Loucy (cell line): ENCODE results near the gene PRSS36.
A peak's percentile ranks its signal among the peaks of the same experiment; 100 is the strongest.
"Not testable (repeated sequence)": the region's sequence is repeated elsewhere in the genome, so short reads cannot be mapped to it uniquely, and the experiment has no call there.

Experiments
- H2AFZ ChIP-seq: fragments of 200-600 bp; sonication (generic); 2 replicates; pipeline ENCODE4 v1.6.0; 2016; ENCODE audit warnings: antibody characterized with exemption, mild to moderate bottlenecking, low read length, moderate library complexity
- H3F3A ChIP-seq: fragments of 200-600 bp; 2 replicates; pipeline ENCODE4 v1.6.0; 2016; ENCODE audit warnings: antibody characterized with exemption, low read depth, mild to moderate bottlenecking
- H3K27me3 ChIP-seq: fragments of 200-600 bp; sonication (generic); 2 replicates; pipeline ENCODE4 v1.6.1; 2014; ENCODE audit warnings: low read length, mild to moderate bottlenecking; ENCODE audit not compliant: insufficient read depth, poor library complexity, severe bottlenecking
- H3K36me3 ChIP-seq: fragments of 200-600 bp; sonication (generic); 2 replicates; pipeline ENCODE4 v1.6.1; 2016; ENCODE audit warnings: low read length; ENCODE audit not compliant: insufficient read depth
- H3K4me1 ChIP-seq: fragments of 200-600 bp; sonication (generic); 2 replicates; pipeline ENCODE4 v1.5.1; 2014; ENCODE audit warnings: low read length, mild to moderate bottlenecking; ENCODE audit not compliant: insufficient read depth, poor library complexity, severe bottlenecking
- H3K4me2 ChIP-seq: fragments of 200-600 bp; sonication (generic); 2 replicates; pipeline ENCODE4 v1.6.0; 2014; ENCODE audit warnings: antibody characterized with exemption, low read length, low read depth, mild to moderate bottlenecking; ENCODE audit not compliant: poor library complexity, severe bottlenecking
- H3K4me3 ChIP-seq: fragments of 200-600 bp; sonication (generic); 2 replicates; pipeline ENCODE4 v1.5.1; 2014; ENCODE audit warnings: low read length, mild to moderate bottlenecking, mixed read lengths; ENCODE audit not compliant: poor library complexity, severe bottlenecking
- H3K79me2 ChIP-seq: fragments of 200-600 bp; sonication (generic); 2 replicates; pipeline ENCODE4 v1.6.1; 2014; ENCODE audit warnings: low read length; ENCODE audit not compliant: insufficient read depth
- H3K9ac ChIP-seq: fragments of 200-600 bp; sonication (generic); 2 replicates; pipeline ENCODE4 v1.6.0; 2014; ENCODE audit warnings: mild to moderate bottlenecking, low read depth, low read length, moderate library complexity; ENCODE audit not compliant: poor library complexity, severe bottlenecking
- H3K9me2 ChIP-seq: fragments of 200-600 bp; sonication (generic); replicated peaks from 2 replicates; pipeline ENCODE4 v1.6.1; 2016; ENCODE audit warnings: low read depth, low read length, mixed read lengths
- H3K9me3 ChIP-seq: fragments of 200-600 bp; sonication (generic); 2 replicates; pipeline ENCODE4 v1.6.1; 2014; ENCODE audit warnings: mild to moderate bottlenecking, antibody characterized with exemption, low read length, low read depth; ENCODE audit not compliant: insufficient read depth
- H4K20me1 ChIP-seq: fragments of 200-600 bp; sonication (generic); 2 replicates; pipeline ENCODE4 v1.6.0; 2014; ENCODE audit warnings: antibody characterized with exemption, low read length, mild to moderate bottlenecking; ENCODE audit not compliant: insufficient read depth, poor library complexity, severe bottlenecking
- EZH2phosphoT487 ChIP-seq: fragments of 200-600 bp; IDR thresholded peaks from 2 replicates; pipeline ENCODE4 v1.6.1; 2018; ENCODE audit warnings: antibody characterized with exemption, mild to moderate bottlenecking, moderate library complexity, borderline replicate concordance
- TF ChIP-seq, protein P1 (sequence below): fragments of 200-600 bp; sonication (generic); conservative IDR thresholded peaks from 2 replicates; pipeline ENCODE4 v1.5.1; 2014; ENCODE audit warnings: mild to moderate bottlenecking, antibody characterized with exemption, low read length

The PRSS36 gene

GRCh38 chr16:31107465-31107867, 42.4 kb downstream of the PRSS36 start:
- H3F3A ChIP-seq, result 0 out of 2 replicates have a peak, but pooled peaks cover 6% of the 10 kb centered on the region
- H3K27me3 ChIP-seq, result no peaks in the 10 kb centered on the region
- no peaks in the 10 kb centered on the region for H3K9me3 ChIP-seq
- peak overlapping the region; percentile 95 for H3K9ac ChIP-seq
- TF ChIP-seq, protein P1, sequence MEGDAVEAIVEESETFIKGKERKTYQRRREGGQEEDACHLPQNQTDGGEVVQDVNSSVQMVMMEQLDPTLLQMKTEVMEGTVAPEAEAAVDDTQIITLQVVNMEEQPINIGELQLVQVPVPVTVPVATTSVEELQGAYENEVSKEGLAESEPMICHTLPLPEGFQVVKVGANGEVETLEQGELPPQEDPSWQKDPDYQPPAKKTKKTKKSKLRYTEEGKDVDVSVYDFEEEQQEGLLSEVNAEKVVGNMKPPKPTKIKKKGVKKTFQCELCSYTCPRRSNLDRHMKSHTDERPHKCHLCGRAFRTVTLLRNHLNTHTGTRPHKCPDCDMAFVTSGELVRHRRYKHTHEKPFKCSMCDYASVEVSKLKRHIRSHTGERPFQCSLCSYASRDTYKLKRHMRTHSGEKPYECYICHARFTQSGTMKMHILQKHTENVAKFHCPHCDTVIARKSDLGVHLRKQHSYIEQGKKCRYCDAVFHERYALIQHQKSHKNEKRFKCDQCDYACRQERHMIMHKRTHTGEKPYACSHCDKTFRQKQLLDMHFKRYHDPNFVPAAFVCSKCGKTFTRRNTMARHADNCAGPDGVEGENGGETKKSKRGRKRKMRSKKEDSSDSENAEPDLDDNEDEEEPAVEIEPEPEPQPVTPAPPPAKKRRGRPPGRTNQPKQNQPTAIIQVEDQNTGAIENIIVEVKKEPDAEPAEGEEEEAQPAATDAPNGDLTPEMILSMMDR, result no peak
- no peak for TF ChIP-seq EZH2phosphoT487
- peaks cover 5% of the 10 kb centered on the region for H4K20me1 ChIP-seq
- H3K4me3 ChIP-seq, result peak overlapping the region; percentile 79
- H3K36me3 ChIP-seq, result peaks cover 12% of the 10 kb centered on the region; the same call in 1 of the 2 replicates
- peaks cover 14% of the 10 kb centered on the region for H3K4me1 ChIP-seq
- H3K4me2 ChIP-seq, result peak overlapping the region; percentile 90
- H3K79me2 ChIP-seq, result peaks cover 29% of the 10 kb centered on the region
- H3K9me2 ChIP-seq, result no peaks in the 10 kb centered on the region
- peak overlapping the region; percentile 91; the same call in 1 of the 2 replicates for H2AFZ ChIP-seq

DNA sequence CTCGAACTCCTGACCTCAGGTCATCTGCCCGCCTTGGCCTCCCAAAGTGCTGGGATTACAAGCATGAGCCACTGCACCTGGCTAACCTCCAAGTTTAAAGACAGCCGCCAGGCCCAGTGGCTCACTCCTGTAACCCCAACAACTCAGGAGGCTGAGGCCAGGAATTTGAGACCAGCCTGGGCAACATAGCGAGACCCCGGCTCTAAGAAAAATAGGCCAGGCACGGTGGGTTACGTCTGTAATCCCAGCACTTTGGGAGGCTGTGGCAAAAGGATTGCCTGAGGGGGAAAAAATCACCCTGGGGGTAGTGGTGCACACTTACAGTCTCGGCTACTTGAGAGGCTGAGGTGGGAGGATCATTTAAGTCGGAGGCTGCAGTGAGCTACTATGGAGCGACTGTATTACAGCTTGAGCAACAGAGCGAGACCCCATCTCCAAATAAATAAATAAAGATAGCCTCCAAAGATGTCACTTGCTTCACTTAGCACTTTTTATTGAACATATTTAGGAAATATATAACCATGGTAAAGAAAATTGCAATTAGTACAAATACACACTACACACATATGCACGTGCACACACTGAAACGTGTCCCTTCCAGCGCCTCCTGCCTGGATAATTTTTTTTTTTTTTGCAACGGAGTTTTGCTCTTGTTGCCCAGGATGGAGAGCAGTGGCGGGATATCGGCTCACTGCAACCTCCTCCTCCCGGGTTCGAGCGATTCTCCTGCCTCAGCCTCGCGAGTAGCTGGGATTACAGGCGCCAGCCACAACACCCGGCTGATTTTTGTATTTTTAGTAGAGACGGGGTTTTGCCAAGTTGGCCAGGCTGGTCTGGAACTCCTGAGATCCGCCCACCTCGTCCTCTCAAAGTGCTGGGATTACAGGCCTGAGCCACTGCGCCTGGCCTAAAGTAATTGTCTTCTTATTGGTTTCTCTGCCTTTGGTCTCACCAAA, 43.1 kb downstream of the PRSS36 start:
- no peaks in the 10 kb centered on the region for H3K9me3 ChIP-seq
- H3K9ac ChIP-seq, result peak overlapping the region; percentile 95
- H3K9me2 ChIP-seq, result no peaks in the 10 kb centered on the region
- peak overlapping the region; percentile 90 for H3K4me2 ChIP-seq
- no peak for TF ChIP-seq EZH2phosphoT487
- TF ChIP-seq, protein P1, result no peak
- no peak overlapping the region for H2AFZ ChIP-seq
- peaks cover 5% of the 10 kb centered on the region for H4K20me1 ChIP-seq
- no peaks in the 10 kb centered on the region for H3K27me3 ChIP-seq
- H3F3A ChIP-seq, result 0 out of 2 replicates have a peak, but pooled peaks cover 6% of the 10 kb centered on the region
- peaks cover 29% of the 10 kb centered on the region for H3K79me2 ChIP-seq
- peaks cover 14% of the 10 kb centered on the region for H3K4me1 ChIP-seq
- peak overlapping the region; percentile 79 for H3K4me3 ChIP-seq
- H3K36me3 ChIP-seq, result peaks cover 6% of the 10 kb centered on the region; the same call in 1 of the 2 replicates

DNA sequence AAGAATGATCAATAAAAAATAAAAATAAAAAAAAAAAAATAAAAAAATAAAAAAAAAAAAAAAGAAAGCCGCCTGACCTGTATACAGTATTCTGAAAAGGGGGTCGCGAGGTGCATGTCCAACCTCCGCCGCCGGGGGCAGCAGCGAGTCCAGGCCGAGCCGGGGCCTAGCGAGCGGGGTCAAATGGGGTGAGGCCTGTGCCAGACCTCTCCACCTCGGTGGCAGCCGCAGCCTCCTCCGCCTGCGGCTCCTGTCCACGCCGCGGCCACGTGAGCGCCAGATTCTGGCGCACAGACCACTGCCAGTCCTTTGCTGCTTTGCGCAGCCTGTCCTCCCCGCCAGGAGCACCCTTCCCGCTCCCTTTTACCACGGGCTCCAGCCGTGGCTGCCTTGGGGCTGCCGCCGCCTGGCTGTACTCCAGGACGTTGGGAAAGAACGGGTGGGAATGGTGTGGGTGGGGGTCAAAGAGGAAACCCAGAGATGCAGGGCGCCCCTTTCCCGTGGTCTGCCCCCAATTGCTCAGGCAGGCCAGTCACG, 44.1 kb downstream of the PRSS36 start:
- Histone ChIP-seq H2AFZ (peak overlapping the region; percentile 91; the same call in 1 of the 2 replicates), H3K4me3 (no peak overlapping the region), H3K9me3 (no peaks in the 10 kb centered on the region), H3K4me2 (peak overlapping the region; percentile 37), H3K4me1 (peaks cover 14% of the 10 kb centered on the region), H3K27me3 (no peaks in the 10 kb centered on the region), H3K36me3 (no peaks in the 10 kb centered on the region; the same call in 1 of the 2 replicates), H3K79me2 (peaks cover 29% of the 10 kb centered on the region), H3F3A (0 out of 2 replicates have a peak, but pooled peaks cover 6% of the 10 kb centered on the region), H3K9ac (peak overlapping the region; percentile 50), H3K9me2 (no peaks in the 10 kb centered on the region), H4K20me1 (peaks cover 5% of the 10 kb centered on the region)
- no peak for TF ChIP-seq EZH2phosphoT487
- TF ChIP-seq, protein P1, result peak; percentile 60

DNA sequence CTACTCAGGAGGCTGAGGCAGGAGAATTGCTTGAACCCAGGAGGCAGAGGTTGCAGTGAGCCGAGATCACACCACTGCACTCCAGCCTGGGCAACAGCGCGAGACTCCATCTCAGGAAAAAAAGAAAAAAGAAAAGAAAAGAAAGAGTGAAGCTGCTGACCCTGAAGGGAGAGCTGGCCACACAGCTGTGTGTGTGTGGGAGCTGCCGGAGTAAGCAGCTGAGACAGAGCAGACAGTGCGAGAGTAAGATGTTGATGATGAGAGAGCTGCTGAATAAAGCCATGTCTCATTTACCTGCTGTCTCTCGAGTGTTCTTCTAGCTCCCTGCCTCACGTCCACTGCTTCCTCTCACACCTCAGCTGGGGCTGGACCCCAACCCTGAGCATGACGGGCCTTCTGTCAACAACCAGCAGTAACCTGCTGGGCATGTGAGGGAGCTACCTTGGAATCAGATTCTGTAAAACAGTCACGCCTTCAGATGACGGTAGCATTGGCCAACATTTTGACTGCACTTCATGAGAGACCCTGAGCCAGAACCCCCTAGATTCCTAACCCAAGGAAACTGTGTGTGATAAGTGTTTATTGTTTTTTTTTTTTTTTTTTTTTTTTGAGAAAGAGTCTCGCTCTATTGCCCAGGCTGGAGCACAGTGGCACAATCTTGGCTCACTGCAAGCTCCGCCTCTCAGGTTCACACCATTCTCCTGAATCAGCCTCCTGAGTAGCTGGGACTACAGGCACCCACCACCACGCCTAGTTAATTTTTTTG, 48.8 kb downstream of the PRSS36 start:
- not testable (repeated sequence) for H3K79me2 ChIP-seq, H3K27me3 ChIP-seq, H3K9ac ChIP-seq, H3K36me3 ChIP-seq, H3K9me3 ChIP-seq, H3F3A ChIP-seq, H4K20me1 ChIP-seq, H3K4me3 ChIP-seq, H3K4me1 ChIP-seq, H3K9me2 ChIP-seq, H3K4me2 ChIP-seq, H2AFZ ChIP-seq
